PC-9 (cell line): ENCODE measurements around the gene SHISA6. TPM values are rescaled to one million over a fixed set of nuclear protein-coding genes. Genes with fewer than 3 reads are reported as not detected.

Experiments
- BruUV-seq: library from RNA; stranded (reverse); fragments of 400-500 nt; replicated peaks from 2 replicates; lab custom pipeline; 2021; lab: Mats Ljungman, UMichigan
- CTCF ChIA-PET: fragments of 300-600 bp; sonication (Branson Sonifier 250); formaldehyde crosslinking; loops from one replicate; lab custom pipeline; 2022; ENCODE audit warnings: antibody characterized with exemption; lab: Charles Lee
- POLR2A ChIA-PET: fragments of 300-600 bp; sonication (Branson Sonifier 250); formaldehyde crosslinking; loops from one replicate; lab custom pipeline; 2022; ENCODE audit warnings: antibody characterized with exemption; ENCODE audit not compliant: unreplicated experiment; lab: Charles Lee
- DNase-seq, 2 experiments: peaks; one replicate each; pipeline versions ENCODE4 v3.0.0 to v3.0.0-alpha.2; 2015 to 2022; ENCODE audit warnings: mixed read lengths in 1 of 2
- H2AFZ ChIP-seq: fragments of 200-600 bp; sonication (generic); 2 replicates; pipeline ENCODE4 v1.8.1; 2017; ENCODE audit warnings: antibody characterized with exemption
- H3F3A ChIP-seq: fragments of 200-600 bp; sonication (generic); 2 replicates; pipeline ENCODE4 v1.8.1; 2017; ENCODE audit warnings: antibody characterized with exemption, mild to moderate bottlenecking, low read depth; ENCODE audit not compliant: insufficient read depth
- H3K27ac ChIP-seq: fragments of 200-600 bp; sonication (generic); 2 replicates; pipeline ENCODE4 v1.6.1; 2016; ENCODE audit warnings: mixed run types
- H3K27me3 ChIP-seq: fragments of 200-600 bp; sonication (generic); 2 replicates; pipeline ENCODE4 v1.6.1; 2016; ENCODE audit warnings: low read depth, mixed run types; ENCODE audit not compliant: insufficient read depth
- H3K36me3 ChIP-seq: fragments of 200-600 bp; sonication (generic); 2 replicates; pipeline ENCODE4 v1.6.1; 2016; ENCODE audit warnings: low read depth, mixed run types
- H3K4me1 ChIP-seq: fragments of 200-600 bp; sonication (generic); replicated peaks from 2 replicates; pipeline ENCODE4 v1.6.1; 2016; ENCODE audit warnings: mixed run types; ENCODE audit not compliant: insufficient read depth
- H3K4me2 ChIP-seq: fragments of 200-600 bp; sonication (generic); 2 replicates; pipeline ENCODE4 v1.6.1; 2017; ENCODE audit warnings: mixed run types
- H3K4me3 ChIP-seq: fragments of 200-600 bp; sonication (generic); 2 replicates; pipeline ENCODE4 v1.6.1; 2016; ENCODE audit warnings: mixed run types
- H3K79me2 ChIP-seq: fragments of 200-600 bp; sonication (generic); 2 replicates; pipeline ENCODE4 v1.6.1; 2017; ENCODE audit warnings: low read depth, mixed run types
- H3K9me2 ChIP-seq: fragments of 200-600 bp; sonication (generic); 2 replicates; pipeline ENCODE4 v1.8.1; 2017; ENCODE audit warnings: mild to moderate bottlenecking; ENCODE audit not compliant: insufficient read depth
- H3K9me3 ChIP-seq: fragments of 200-600 bp; sonication (generic); 2 replicates; pipeline ENCODE4 v1.8.1; 2016; ENCODE audit warnings: low read depth; ENCODE audit not compliant: insufficient read depth
- H4K20me1 ChIP-seq: fragments of 200-600 bp; sonication (generic); 2 replicates; pipeline ENCODE4 v1.8.1; 2017; ENCODE audit not compliant: insufficient read depth
- CTCF ChIP-seq: fragments of 200-600 bp; sonication (generic); conservative IDR thresholded peaks from 2 replicates; pipeline ENCODE4 v1.6.1; 2017; ENCODE audit warnings: mixed run types, antibody characterized with exemption, mild to moderate bottlenecking, moderate library complexity
- EZH2 ChIP-seq: fragments of 200-600 bp; sonication (generic); IDR thresholded peaks from 2 replicates; pipeline ENCODE4 v1.8.0; 2017; ENCODE audit warnings: antibody characterized with exemption, low read depth
- intact Hi-C: fragments of 100-400 bp; cut with micrococcal nuclease; formaldehyde crosslinking; loops from one replicate; pipeline ENCODE4 v1.10.0; 2022; ENCODE audit not compliant: unreplicated experiment
- total RNA-seq: library from RNA; stranded (reverse); gene quantifications from 2 replicates; pipeline ENCODE4 v1.2.3, GENCODE V29; 2021

The SHISA6 gene
- total RNA-seq, 1 experiment from 2014 or later, result not detected

- no TSS peak for BruUV-seq
- no peaks in the 10 kb centered on the region for H3K36me3 ChIP-seq
- CTCF ChIA-PET, result no interaction called here
- H4K20me1 ChIP-seq, result no peaks in the 10 kb centered on the region
- H3K4me2 ChIP-seq, result no peak overlapping the region
- H3K27me3 ChIP-seq, result no peaks in the 10 kb centered on the region
- POLR2A ChIA-PET, result no interaction called here
- no peaks in the 10 kb centered on the region for H3K9me2 ChIP-seq
- intact Hi-C loops, result no loop called here
- no peaks in the 10 kb centered on the region for H3K4me1 ChIP-seq
- no peaks in the 10 kb centered on the region for H3F3A ChIP-seq
- no peak overlapping the region for H3K27ac ChIP-seq
- H3K79me2 ChIP-seq, result no peaks in the 10 kb centered on the region
- H3K9me3 ChIP-seq, result no peaks in the 10 kb centered on the region
- no peak overlapping the region for H2AFZ ChIP-seq
- TF ChIP-seq EZH2 (no peak), CTCF (no peak)
- DNase-seq, result no peak
- H3K4me3 ChIP-seq, result no peak overlapping the region
These were observed 200.0 kb downstream of the SHISA6 start for GRCh38 chr17:11441004-11441403.

DNA sequence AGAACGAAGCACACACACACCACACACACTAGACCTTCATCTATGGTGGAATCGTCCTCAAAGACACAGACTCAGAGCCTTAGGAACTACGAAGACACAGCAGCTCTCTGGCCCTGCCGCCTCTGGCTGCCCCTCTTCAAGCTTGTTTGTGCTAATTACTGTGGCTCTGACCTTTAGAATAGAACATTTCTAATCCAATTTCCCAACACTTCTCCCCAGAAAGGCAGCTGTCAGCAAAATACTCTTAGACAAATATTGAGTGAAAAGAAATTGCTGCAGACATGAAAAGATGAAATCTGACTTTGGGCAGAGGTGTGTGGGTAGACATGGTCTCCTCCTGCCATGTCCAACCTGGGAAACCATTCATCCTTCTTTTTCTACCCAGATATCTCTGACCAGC is 205.3 kb downstream of the SHISA6 start:
- Histone ChIP-seq H4K20me1 (no peaks in the 10 kb centered on the region), H3K27ac (no peak overlapping the region), H3K27me3 (no peaks in the 10 kb centered on the region), H3K9me3 (no peaks in the 10 kb centered on the region), H3K9me2 (no peaks in the 10 kb centered on the region), H3K4me2 (no peak overlapping the region), H3K4me1 (no peaks in the 10 kb centered on the region), H3K4me3 (no peak overlapping the region), H3K79me2 (no peaks in the 10 kb centered on the region), H3F3A (no peaks in the 10 kb centered on the region), H2AFZ (no peak overlapping the region), H3K36me3 (no peaks in the 10 kb centered on the region)
- no TSS peak for BruUV-seq
- ChIA-PET CTCF (no interaction called here), POLR2A (no interaction called here)
- no peak for DNase-seq
- intact Hi-C loops, result no loop called here
- no peak for TF ChIP-seq CTCF

GRCh38 chr17:11454096-11454495 is 213.1 kb downstream of the SHISA6 start:
- Histone ChIP-seq H3K36me3 (no peaks in the 10 kb centered on the region), H3K4me2 (no peak overlapping the region), H2AFZ (no peak overlapping the region), H3K9me3 (no peaks in the 10 kb centered on the region), H3K27me3 (peaks cover under 1% of the 10 kb centered on the region; the same call in 1 of the 2 replicates), H3K27ac (no peak overlapping the region), H3K4me1 (no peaks in the 10 kb centered on the region), H3K79me2 (no peaks in the 10 kb centered on the region), H3K4me3 (no peak overlapping the region), H3F3A (no peaks in the 10 kb centered on the region), H3K9me2 (no peaks in the 10 kb centered on the region), H4K20me1 (no peaks in the 10 kb centered on the region)
- DNase-seq, result no peak
- no TSS peak for BruUV-seq
- ChIA-PET CTCF (no interaction called here), POLR2A (no interaction called here)
- intact Hi-C loops, result loop anchor here (5.0 kb wide), 1 partner anchor 157 kb away; no protein-coding TSS in a partner anchor
- TF ChIP-seq EZH2 (no peak), CTCF (no peak)
